HG03571 (cell line): ENCODE measurements around the gene CHCHD6.

ENCODE experiments used
- ATAC-seq: cut with Tn5 transposase; IDR thresholded peaks from one replicate; pipeline ENCODE4 v1.9.1; 2021; ENCODE audit not compliant: unreplicated experiment

Gene CHCHD6

DNA sequence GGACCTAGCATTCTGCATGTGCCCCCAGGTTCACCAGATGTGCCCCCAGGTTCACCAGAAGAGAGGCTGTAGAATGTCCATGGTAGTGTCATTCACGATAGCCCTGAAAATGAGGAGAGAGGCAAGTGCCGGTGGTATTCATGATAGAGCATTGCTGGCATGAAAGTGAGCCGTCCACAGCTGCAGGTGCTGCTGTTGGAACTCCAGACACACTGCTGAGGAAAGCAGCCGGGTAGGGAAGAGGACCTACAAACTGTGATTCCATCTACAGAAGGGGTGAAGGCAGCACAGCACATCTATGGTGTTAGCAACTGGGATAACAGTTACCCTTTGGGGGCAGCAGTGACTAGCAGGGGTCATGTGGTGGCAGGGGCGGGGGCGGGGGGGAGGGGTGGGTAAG, 153.9 kb downstream of the CHCHD6 start:
- no peak for ATAC-seq

DNA sequence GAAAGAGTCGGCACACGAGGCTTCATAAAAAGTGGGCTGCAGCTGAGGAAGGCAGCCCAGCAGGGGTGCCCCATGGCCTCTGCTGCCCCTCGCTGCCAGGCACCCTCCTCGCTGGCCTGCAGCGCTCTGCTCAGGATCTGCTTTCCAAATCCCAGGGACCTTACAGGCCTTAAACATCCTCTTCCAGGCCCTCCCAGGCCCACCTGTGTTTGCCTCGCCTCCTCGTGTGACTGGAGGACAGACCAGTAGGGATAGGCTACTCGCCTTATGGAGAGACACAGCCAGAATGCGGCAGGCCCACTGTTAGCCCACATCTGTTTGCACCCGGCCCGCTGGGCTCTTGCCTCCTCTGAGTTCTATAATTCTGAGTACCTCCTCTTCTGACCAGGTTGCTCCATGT, 154.4 kb downstream of the CHCHD6 start:
- ATAC-seq: no peak

DNA sequence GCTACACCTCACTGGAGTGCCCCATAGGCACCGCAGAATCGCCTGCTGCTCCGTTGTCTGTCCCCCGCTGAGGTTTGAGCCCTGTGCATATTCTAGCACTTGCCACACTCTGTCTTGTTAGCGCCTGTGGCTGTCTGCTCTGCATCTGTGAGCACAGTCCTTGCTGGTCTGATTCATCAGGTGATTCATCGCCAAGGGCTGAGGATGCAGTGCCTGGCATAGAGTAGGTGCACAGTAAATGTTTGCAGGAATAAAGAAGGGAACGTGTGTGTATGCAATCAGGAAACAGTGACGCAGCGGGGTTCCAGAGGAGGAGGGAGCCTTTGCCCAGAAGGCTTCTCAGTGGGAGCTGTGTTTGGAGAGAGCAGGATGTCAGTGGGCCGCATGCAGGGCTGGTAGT, 154.8 kb downstream of the CHCHD6 start:
- ATAC-seq: no peak

DNA sequence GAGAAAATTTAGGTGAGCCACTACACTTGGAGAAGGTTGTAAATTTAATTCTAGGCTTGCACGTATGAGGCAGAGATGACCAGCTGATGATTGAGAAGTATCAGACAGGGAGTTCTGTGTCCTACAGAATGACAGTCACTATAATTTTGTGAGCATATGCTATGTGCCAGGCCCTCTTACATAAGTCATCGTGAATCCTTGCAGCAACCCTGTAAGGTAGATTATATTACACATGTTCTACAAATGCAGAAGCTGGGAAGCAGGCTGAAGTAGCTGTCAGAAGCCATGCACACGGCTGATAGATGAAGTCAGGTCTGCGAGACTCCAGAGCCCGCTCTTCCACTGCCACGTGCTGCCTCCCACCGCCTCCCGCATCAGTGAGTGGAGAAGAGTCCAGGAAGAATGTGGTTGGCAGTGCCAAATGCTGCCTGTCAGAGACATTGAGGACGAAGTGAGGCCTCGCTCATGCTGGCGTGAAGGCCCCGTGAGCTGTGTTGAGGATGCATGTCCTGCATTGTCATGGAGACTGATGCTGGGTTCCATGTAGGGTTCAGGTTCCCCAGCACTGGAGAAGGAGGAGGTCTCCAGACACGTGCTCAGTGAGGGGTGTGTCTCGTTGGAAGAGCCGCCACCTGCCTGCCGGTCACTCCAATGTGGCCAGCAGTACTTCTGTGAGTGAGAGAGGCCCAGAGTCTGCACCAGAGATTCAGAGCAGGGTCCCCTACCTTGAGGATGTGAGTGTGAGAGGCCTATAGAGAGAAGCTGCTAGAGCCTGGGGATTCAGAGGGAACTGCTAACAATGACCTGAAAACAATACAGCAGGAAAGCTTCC, 155.6 kb downstream of the CHCHD6 start:
- no peak for ATAC-seq

DNA sequence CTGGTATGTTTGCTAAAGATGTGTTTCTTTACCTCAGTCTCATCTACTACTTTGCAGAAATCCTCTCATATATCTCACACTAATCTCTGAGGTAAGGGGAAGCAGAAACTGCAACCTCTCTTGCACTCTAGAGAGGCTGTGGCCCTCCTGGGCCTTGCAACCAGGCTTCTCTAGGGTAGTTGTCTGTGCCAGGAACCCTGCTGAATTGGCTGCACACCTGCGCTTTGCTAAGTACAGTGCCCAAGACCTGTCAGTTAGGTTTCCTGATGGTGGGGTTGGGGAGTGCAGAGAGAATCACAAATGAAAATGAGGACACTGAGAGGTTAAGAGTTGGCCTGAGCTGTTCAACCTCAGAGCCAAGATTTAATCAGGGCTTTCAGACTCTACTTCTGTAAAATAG, 161.7 kb downstream of the CHCHD6 start:
- ATAC-seq: no peak

DNA sequence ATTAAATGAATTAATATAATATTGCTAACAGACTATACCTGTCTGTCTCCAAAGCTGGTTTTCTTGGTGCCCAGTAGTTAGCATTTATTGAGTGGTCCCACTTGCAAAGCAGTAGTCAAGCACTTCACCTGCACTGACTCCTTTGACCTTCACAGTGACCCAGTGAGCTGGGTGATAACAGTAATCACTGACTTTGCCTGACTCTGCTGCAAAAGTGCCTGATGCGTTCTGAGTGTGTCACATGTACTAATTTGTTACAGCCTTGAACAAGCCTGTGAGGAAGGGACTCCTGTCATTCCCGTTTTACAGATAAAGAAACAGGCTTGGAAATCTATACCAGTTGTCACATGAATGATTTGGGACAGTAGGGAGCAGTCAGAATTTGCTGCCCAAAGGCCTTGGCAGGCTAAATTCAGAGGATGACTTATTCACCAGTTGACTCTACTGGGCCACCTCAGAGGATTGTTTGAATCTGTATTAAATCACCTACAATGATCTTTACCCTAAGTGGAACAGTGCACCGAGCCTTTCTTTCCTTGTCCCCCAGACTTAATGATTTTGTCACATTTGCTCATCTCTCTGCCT, 162.2 kb downstream of the CHCHD6 start:
- no peak for ATAC-seq

DNA sequence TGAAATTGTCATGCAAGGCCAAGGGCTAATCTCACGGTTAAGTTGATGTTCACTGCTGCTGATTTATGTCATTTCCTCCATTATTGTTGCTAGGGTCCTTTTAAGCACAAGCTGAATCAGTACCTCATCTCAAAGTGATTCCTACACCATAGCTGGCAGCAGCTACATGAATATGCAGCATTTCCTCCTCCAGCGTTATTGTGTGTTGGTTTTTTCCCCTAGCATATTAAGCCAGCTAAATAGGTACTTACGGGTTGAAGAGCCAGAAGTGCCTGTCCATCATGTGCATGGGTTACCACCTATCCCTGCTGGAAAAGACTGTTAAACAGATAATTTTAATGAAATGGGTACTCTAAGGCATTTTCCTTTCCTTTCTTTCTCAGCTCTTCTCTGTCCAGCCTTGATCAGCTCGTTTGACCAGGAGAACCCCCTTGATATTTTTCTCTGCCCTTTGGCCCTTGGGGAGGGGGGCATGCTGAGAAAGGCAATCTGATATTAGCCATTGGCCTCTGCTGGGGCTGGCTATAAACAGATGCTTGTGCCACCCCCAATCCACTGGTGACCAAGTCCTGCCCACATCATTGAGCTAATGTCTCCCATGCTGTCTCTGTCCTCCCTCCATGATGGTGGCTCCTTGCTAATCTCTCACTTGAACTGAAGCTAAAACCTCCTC, 163.3 kb downstream of the CHCHD6 start:
- ATAC-seq: no peak

DNA sequence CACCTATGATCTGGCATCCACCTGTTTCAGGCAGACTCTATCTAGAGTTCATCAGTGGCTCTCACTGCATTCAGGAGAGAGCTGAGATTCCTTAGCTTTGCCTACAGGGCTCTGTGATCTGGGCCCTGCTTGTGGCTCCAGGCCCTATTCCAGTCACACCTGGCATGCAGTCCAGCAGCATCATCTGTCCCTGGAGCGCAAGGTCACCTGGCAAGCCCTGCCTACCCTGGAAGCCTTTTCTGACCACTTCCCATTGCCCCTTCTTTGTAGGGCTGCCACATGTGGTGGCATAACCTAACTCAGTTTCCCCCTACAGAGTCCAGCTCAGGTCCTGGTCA, 163.8 kb downstream of the CHCHD6 start:
- no peak for ATAC-seq

DNA sequence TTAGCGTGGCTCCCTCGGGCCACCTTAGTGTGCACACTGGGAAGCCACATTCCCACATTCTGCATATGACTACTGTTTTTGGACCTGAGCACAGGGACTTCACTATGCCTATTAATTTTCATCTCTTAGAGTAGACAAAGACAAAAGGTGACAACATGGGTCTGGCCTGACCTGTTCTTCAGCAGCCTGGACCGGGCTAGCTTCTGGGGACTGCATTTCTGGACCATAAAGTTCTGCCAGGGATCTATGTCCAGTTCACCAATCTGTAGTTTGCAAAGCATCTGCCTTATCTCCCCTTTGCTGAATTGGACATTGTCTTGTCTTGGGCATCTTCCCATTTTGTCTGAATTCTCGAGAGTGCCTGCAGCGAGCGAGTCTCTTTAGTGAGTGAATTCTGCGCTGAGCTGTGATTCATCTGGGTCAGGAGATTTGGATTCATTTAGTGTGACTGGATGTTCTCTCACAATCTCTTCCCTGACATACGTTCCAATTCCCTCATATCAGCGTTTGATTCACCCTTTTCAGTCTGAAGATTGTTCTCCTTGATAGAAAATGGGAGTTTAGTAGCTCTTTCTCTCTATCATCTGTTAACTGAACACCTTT, 166.7 kb downstream of the CHCHD6 start:
- no peak for ATAC-seq

DNA sequence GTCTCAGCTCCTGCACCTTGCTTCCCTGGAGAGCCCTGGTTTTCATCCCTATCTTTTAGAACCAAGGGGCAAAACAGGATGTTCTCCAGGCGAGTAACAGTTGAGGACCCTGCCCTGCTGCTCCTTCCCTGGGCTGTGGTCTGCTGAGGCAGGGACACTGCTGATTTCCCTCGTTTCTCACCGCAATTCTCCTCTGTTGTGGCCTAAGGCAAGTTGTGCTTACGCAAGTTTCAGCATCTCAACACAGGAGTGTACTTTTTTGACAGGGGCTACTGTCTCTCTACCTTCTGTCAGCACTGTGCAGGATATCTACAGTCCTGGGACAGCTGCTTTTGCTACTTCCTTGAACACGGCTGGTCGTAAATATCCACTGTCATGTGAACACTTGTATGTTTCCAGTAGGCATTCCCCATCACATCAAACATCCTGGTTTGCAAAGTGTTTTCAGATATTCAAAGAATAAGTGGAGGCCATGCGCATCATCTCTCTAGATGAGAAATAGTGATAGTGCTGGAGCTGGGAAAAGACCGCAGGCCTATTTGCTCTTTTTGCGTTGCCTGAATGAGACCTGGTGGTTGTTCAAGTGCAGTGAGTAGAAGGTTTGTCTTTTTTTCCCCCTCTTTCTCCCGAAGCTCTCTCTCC, 168.8 kb downstream of the CHCHD6 start:
- no peak for ATAC-seq

DNA sequence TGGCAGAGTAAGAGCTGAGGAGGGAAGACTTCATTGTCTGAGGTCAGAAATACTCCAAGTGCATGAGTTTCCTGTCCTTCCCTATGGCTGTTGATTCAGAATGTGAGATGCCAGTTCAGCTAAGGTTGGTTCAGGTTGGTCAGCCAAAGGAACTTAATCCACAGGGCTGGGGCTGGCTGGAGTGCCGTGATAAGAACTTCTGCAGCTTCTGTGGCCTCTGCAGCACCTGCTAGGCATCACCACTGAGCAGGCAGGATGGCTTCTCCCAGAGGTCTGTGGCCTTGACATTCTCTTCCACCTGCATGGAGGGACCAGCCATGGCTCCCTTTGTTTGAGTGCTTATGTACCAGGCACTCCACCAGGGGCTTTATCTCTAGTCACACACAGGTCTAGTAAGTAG, 169.4 kb downstream of the CHCHD6 start:
- ATAC-seq: no peak

DNA sequence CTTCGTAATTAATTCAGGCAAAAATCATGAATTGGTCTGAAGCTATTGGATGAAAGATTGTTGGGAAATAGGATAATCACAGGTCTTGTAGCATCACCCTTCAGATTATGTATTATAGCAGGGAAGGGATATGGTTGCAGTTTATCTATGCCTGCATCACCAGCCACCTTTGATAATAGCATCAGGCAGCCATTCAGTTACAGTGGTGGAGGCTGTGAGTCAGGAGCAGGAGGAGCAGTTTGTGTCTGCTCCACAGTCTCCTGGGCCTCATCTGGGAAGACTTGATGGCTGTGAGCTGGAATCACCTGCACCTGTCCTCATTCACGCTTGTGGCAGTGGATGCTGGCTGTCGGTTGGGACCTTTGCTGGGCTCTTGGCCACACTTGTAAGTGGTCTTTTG, 174.6 kb downstream of the CHCHD6 start:
- no peak for ATAC-seq

DNA sequence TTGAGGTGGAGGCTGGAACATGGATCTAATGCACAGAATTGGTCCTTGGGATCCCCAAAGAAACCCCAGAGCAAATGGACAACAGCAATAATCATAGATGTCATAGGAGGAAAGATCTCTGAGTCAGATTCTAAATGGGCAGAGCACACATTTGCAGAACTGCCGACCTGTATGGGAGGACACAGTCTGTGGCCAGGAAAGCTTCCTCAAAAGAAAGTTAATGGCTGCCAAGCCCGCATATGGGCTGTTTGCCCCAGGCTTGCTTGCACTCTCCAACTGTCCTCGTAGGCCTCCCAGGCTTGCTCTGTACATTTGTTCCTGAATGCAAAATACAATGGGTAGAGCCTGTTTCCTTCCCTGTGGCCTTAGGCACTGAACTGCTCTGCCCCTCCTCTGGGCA, 176.9 kb downstream of the CHCHD6 start:
- no peak for ATAC-seq

DNA sequence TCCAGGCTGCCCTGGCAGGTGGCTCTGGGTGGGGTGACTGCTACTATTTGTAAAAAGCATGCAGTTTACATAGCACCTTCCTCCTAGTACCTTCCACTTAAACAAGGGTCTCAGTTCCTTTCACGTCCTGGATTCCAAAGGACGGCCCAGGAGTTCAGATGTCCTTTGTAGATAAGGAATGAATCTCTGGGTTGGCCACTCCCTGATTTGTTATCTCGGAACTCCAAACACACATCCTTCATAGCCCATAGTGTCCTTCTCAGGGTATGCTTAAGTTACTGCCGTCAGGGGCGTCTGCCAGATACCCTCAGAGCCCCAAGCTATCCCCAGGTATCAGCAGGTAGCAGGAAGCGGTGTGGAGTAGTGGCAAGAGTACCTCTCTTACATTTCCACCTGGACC, 177.8 kb downstream of the CHCHD6 start:
- ATAC-seq: no peak

DNA sequence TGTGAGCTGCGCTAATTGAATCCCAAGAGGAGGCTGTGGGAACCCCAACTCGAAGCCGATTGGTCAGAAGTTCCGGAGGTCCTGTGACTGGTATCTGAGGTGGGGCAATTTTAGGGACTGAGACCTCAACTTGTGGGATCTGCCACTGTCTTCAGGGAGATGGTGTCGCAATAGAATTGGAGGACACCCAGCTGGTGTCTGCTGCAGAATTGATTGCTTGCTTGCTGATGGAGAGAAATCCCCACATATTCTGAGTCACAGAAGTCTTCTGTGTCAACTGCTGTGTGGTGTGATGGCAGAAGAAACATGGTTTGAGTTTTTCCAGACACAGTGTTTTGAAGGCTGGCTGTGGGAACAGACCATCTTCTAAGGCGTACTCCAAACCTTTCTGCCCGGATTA, 179.2 kb downstream of the CHCHD6 start:
- ATAC-seq: no peak

DNA sequence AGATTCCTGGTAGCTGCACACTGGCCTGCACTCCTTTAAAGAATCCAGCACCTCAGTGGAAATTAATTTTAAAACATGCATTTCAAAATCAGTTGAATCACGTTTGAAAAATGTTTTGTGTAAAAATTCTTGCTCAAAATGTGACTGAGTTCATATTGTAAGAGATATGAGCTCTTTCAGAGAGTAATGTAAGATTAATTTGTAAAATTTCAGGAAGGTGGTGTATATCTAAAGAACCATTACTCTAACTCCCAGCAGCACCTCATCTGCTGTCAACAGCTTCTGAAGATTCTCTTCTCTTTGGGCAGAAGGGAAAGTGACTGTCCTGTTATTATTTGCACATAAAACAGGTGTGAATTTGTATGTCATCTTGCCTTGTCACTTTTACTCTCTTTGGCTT, 181.4 kb downstream of the CHCHD6 start:
- no peak for ATAC-seq

DNA sequence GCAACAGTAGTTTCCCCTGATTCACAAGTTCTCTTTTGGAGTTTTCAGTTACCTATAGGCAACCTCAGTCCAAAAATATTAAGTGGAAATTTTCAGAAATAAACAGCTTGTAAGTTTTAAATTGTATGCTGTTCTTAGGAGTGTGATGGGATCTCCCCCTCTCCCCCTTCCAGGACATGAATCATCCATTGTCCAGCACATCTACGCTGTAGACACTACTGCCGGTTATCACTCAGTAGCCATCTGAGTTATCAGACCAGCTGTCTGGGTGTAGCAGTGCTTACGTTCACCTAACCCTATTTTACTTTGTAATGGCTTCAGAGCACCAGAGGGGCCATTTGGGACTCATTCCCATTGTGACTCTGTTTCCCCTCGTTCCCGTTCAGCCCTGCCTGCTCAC, 182.2 kb downstream of the CHCHD6 start:
- ATAC-seq: no peak

DNA sequence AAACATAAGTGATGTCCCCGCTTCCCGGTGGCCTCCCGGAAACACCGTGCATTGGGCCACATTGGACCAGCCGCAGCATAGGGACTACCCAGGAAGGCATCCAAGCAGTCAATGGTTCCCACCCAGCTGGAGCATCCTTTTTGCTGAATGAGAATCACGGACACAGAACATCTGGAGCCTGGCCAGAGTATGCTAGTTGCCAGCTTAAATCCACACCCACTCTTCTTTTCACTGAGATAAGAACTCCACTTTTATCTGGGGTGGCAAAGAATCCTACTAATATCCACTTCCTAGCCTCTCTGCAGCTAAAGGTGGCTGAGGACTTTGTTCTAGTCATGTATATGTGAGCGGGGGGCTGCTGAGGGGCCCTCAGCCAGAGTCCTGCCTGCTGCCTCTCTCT, 183.6 kb downstream of the CHCHD6 start:
- ATAC-seq: no peak

DNA sequence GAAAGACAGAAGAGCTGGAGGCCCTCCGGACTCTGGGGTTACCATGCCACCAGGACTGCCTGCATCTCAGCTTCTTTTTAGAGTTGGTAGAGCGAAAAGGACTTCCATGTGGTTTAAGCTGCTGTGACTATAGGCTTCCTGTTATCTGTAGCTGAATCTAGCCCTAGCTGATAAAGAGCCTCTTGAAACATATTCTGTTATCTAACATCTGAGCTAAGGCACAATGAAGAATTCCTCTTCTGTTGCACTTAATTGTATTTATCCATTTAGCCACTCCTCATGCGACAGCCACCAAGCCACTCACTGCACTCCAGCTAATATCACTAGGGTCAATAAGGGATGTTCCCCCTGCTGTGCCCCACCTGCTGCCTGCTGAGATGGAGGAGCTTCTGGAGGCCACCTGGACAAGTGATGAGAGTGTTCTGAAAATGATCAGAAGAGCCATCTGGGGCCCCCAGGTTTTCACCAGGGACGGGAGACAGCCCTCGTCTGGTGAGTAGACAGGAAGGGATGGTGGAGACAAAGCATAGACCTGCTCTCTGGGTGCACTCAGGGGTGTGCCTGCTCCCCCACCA, 184.2 kb downstream of the CHCHD6 start:
- ATAC-seq: no peak

DNA sequence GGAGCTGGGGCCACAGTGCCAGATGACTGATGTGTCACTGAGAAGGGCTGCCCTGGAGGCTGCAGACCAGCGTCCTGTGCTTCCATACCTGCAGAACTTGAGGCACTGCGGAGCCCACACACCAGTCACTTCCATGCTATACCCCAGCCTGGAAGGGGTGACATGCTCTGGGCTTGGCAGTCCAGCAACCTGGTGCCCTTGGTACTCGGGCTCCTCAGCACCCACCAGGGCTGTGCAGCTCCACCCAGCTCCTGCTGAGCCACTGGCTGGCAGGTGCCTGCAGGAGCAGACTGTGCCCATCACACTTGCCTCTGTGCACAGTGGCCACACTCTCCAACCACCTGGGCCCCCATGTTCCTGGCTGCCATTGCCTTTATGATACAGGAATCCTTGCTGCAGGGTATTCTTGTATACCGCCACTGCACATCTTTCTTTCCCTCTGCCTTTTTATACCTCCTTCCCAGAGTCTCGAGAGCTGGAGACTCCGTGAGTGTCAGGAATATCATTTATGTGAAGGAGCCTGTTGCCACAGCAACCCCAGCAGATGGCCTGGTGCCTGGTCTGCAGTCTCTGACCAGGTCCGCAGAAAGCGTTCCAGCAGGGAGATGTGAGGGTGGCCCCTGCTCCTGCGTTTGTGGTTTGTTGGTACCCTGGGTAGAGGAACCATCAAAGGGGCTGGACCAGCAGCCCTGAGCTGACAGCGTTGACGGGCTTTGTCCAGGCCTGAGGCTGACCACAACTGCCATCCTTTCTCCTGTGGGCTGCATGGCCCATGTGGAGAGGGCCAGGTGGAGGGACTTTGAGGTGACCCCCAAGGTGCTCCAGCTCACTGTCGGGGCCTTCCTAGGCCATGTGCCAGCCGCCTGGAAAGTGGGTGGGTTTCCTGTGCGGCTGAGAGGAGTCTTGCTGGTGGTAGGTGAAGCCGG, 185.5 kb downstream of the CHCHD6 start:
- no peak for ATAC-seq
